Measurements from ENCODE around the gene OSGEP. TPM values are rescaled to one million over a fixed set of nuclear protein-coding genes. Genes with fewer than 3 reads are reported as not detected.

The OSGEP gene
- total and polyA plus RNA-seq, 2 of the 13 experiments (the other 11 are each of a cell fraction or from before 2014, with no cell fraction given), result 39.7 to 41.1 TPM

DNA sequence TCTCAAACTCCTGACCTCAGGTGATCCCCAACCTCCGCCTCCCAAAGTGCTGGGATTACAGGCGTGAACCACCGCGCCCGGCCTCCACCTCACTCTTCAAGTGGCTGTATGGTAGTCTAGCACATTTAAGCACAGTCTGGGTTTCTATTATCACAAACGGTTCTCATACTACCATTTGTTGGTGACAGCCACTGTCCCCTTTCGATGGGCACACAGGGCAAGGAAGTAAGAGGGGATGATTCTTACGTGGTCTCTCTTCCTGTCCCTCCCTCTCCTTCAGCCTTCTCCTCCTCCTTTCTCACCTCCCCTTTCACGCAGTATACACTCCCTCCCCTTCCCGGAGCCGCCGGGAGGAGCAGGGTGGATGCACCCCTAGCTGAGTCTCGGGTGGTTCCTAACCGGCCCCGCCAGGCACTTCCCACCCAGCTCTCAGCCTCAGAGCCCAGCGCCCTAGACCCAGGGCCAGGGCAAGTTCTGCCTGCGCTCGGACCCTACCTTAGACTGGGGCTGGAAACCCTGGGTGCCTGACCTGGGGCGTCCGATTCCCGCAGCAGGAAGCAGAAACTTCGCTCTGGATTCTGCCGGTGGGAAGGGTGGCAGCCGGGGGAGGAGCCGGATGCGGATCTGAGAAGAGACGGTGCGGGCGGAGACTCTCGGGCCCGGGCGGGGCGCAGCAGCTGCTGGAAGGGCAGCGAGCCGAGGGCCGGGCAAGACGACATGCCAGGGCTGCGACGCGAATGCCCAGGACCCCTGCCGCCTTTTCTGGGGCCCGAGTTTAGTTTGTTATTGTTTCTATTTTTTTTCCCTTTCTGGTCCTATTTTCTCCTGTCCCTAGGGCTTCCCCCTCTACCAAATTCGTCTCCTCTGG, 41.5 kb downstream of the OSGEP start, which contains the start of gene TEP1 (continued):
- TF ChIP-seq, protein P1, sequence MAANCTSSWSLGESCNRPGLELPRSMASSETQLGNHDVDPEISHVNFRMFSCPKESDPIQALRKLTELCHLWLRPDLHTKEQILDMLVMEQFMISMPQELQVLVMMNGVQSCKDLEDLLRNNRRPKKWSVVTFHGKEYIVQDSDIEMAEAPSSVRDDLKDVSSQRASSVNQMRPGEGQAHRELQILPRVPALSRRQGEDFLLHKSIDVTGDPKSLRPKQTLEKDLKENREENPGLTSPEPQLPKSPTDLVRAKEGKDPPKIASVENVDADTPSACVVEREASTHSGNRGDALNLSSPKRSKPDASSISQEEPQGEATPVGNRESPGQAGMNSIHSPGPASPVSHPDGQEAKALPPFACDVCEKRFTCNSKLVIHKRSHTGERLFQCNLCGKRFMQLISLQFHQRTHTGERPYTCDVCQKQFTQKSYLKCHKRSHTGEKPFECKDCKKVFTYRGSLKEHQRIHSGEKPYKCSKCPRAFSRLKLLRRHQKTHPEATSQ (CRISPR knock-in tag; IDR thresholded peaks at IDR 0.05; ENCODE audit: borderline replicate concordance), result no peak
- TF ChIP-seq ZNF17 (CRISPR knock-in tag; IDR thresholded peaks at IDR 0.05), result no peak
- no peak for TF ChIP-seq SIX1 (CRISPR knock-in tag; IDR thresholded peaks at IDR 0.05; ENCODE audit: borderline replicate concordance)
- TF ChIP-seq, protein P2, sequence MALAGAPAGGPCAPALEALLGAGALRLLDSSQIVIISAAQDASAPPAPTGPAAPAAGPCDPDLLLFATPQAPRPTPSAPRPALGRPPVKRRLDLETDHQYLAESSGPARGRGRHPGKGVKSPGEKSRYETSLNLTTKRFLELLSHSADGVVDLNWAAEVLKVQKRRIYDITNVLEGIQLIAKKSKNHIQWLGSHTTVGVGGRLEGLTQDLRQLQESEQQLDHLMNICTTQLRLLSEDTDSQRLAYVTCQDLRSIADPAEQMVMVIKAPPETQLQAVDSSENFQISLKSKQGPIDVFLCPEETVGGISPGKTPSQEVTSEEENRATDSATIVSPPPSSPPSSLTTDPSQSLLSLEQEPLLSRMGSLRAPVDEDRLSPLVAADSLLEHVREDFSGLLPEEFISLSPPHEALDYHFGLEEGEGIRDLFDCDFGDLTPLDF (CRISPR knock-in tag; IDR thresholded peaks at IDR 0.05), result peak; percentile 26; the same call in 1 of the 2 replicates
- peak; percentile 18; the same call in 1 of the 2 replicates for TF ChIP-seq RARA (CRISPR knock-in tag; IDR thresholded peaks at IDR 0.05)
- peak; percentile 90 for TF ChIP-seq TAF1 (CRISPR knock-in tag; IDR thresholded peaks at IDR 0.05)
- TF ChIP-seq, protein P3, sequence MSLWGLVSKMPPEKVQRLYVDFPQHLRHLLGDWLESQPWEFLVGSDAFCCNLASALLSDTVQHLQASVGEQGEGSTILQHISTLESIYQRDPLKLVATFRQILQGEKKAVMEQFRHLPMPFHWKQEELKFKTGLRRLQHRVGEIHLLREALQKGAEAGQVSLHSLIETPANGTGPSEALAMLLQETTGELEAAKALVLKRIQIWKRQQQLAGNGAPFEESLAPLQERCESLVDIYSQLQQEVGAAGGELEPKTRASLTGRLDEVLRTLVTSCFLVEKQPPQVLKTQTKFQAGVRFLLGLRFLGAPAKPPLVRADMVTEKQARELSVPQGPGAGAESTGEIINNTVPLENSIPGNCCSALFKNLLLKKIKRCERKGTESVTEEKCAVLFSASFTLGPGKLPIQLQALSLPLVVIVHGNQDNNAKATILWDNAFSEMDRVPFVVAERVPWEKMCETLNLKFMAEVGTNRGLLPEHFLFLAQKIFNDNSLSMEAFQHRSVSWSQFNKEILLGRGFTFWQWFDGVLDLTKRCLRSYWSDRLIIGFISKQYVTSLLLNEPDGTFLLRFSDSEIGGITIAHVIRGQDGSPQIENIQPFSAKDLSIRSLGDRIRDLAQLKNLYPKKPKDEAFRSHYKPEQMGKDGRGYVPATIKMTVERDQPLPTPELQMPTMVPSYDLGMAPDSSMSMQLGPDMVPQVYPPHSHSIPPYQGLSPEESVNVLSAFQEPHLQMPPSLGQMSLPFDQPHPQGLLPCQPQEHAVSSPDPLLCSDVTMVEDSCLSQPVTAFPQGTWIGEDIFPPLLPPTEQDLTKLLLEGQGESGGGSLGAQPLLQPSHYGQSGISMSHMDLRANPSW (CRISPR knock-in tag; IDR thresholded peaks at IDR 0.05; ENCODE audit: borderline replicate concordance), result no peak; the same call in 1 of the 2 replicates
- TF ChIP-seq CENPT (CRISPR knock-in tag; IDR thresholded peaks at IDR 0.05; ENCODE audit: low read depth), result peak; percentile 78; the same call in 1 of the 2 replicates
- TF ChIP-seq ZFAT (CRISPR knock-in tag; conservative IDR thresholded peaks at IDR 0.05), result no peak
- TF ChIP-seq ATM (IDR thresholded peaks at IDR 0.05; ENCODE audit: borderline replicate concordance), result no peak
- TF ChIP-seq HOXD1 (CRISPR knock-in tag; IDR thresholded peaks at IDR 0.05), result peak; percentile 75; the same call in 1 of the 2 replicates
- no peak for TF ChIP-seq FOXK1 (CRISPR knock-in tag; IDR thresholded peaks at IDR 0.05; ENCODE audit: borderline replicate concordance, low read depth)
- TF ChIP-seq ZNF761 (CRISPR knock-in tag; conservative IDR thresholded peaks at IDR 0.05), result peak; percentile 93
- TF ChIP-seq ZNF224 (CRISPR knock-in tag; IDR thresholded peaks at IDR 0.05), result peak; percentile 63; the same call in 1 of the 2 replicates
- peak; percentile 78; the same call in 1 of the 2 replicates for TF ChIP-seq TARDBP (CRISPR knock-in tag; IDR thresholded peaks at IDR 0.05)
- TF ChIP-seq, protein P4, sequence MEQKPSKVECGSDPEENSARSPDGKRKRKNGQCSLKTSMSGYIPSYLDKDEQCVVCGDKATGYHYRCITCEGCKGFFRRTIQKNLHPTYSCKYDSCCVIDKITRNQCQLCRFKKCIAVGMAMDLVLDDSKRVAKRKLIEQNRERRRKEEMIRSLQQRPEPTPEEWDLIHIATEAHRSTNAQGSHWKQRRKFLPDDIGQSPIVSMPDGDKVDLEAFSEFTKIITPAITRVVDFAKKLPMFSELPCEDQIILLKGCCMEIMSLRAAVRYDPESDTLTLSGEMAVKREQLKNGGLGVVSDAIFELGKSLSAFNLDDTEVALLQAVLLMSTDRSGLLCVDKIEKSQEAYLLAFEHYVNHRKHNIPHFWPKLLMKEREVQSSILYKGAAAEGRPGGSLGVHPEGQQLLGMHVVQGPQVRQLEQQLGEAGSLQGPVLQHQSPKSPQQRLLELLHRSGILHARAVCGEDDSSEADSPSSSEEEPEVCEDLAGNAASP (CRISPR knock-in tag; IDR thresholded peaks at IDR 0.05; ENCODE audit: borderline replicate concordance), result no peak; the same call in 1 of the 2 replicates
- no peak for TF ChIP-seq ADNP (CRISPR knock-in tag; IDR thresholded peaks at IDR 0.05)
- no peak for TF ChIP-seq ZNF780A (CRISPR knock-in tag; IDR thresholded peaks at IDR 0.05)
